Measurements from ENCODE around the gene GRIP1.
A peak's percentile ranks its signal among the peaks of the same experiment; 100 is the strongest.
"Not testable (repeated sequence)": the region's sequence is repeated elsewhere in the genome, so short reads cannot be mapped to it uniquely, and the experiment has no call there.

The GRIP1 gene

GRCh38 chr12:66516133-66516532 is 162.7 kb downstream of the GRIP1 start:
- no peaks in the 10 kb centered on the region for H4K20me1 ChIP-seq
- H3K27me3 ChIP-seq = no peaks in the 10 kb centered on the region
- peak overlapping the region in 2 of 11 experiments; percentile 13 to 54; a peak in 2 of 22 replicates for H3K4me2 ChIP-seq
- H3K9me3 ChIP-seq (replicated peaks in 1 of 11) = no peaks in the 10 kb centered on the region
- H3K4me3 ChIP-seq = no peak overlapping the region
- no peak overlapping the region for H3K9ac ChIP-seq
- H3K4me1 ChIP-seq = peaks cover 0 to 15% (median 0%) of the 10 kb centered on the region in 10 experiments; a peak in 3 of 20 replicates
- H3K36me3 ChIP-seq = no peaks in the 10 kb centered on the region
- no peak for TF ChIP-seq Cebpa-rat (IDR thresholded peaks at IDR 0.05)
- H3K27ac ChIP-seq = peak overlapping the region in 3 of 11 experiments; percentile 16 to 46 (median 19); a peak in 3 of 22 replicates

GRCh38 chr12:66514581-66514980 is 164.3 kb downstream of the GRIP1 start:
- H3K4me2 ChIP-seq = no peak overlapping the region
- no peaks in the 10 kb centered on the region for H3K9me3 ChIP-seq (replicated peaks in 1 of 11)
- TF ChIP-seq Cebpa-rat (IDR thresholded peaks at IDR 0.05) = no peak
- H4K20me1 ChIP-seq = no peaks in the 10 kb centered on the region
- H3K27me3 ChIP-seq = no peaks in the 10 kb centered on the region
- no peak overlapping the region for H3K4me3 ChIP-seq
- no peak overlapping the region for H3K9ac ChIP-seq
- no peak overlapping the region for H3K27ac ChIP-seq
- peaks cover 0 to 15% (median 0%) of the 10 kb centered on the region in 10 experiments; a peak in 3 of 20 replicates for H3K4me1 ChIP-seq
- no peaks in the 10 kb centered on the region for H3K36me3 ChIP-seq

- Histone ChIP-seq H3K36me3 (no peaks in the 10 kb centered on the region), H4K20me1 (no peaks in the 10 kb centered on the region), H3K4me2 (no peak overlapping the region), H3K4me1 (0 out of 20 replicates have a peak, but pooled peaks cover 0 to 2% (median 0%) of the 10 kb centered on the region in 10 experiments), H3K9me3 (replicated peaks in 1 of 11) (peaks cover 4 to 15% (median 11%) of the 10 kb centered on the region in 11 experiments; a peak in 20 of 22 replicates), H3K27me3 (no peaks in the 10 kb centered on the region), H3K4me3 (no peak overlapping the region), H3K9ac (no peak overlapping the region), H3K27ac (no peak overlapping the region)
- TF ChIP-seq Cebpa-rat (IDR thresholded peaks at IDR 0.05) = no peak
Measured at GRCh38 chr12:66508025-66508424, 170.9 kb downstream of the GRIP1 start.

GRCh38 chr12:66503746-66504145 is 175.1 kb downstream of the GRIP1 start:
- Histone ChIP-seq H3K4me1 (0 out of 20 replicates have a peak, but pooled peaks cover 0 to 2% (median 0%) of the 10 kb centered on the region in 10 experiments), H3K36me3 (no peaks in the 10 kb centered on the region), H3K27me3 (no peaks in the 10 kb centered on the region), H3K9me3 (replicated peaks in 1 of 11) (peaks cover 4 to 15% (median 11%) of the 10 kb centered on the region in 11 experiments; a peak in 20 of 22 replicates), H3K4me2 (no peak overlapping the region), H3K4me3 (no peak overlapping the region), H4K20me1 (no peaks in the 10 kb centered on the region), H3K27ac (no peak overlapping the region), H3K9ac (no peak overlapping the region)
- no peak for TF ChIP-seq Cebpa-rat (IDR thresholded peaks at IDR 0.05)

- peaks cover 4 to 15% (median 11%) of the 10 kb centered on the region in 11 experiments; a peak in 20 of 22 replicates for H3K9me3 ChIP-seq (replicated peaks in 1 of 11)
- H3K27me3 ChIP-seq = no peaks in the 10 kb centered on the region
- no peaks in the 10 kb centered on the region for H3K4me1 ChIP-seq
- no peaks in the 10 kb centered on the region for H4K20me1 ChIP-seq
- no peak for TF ChIP-seq Cebpa-rat (IDR thresholded peaks at IDR 0.05)
- H3K27ac ChIP-seq = no peak overlapping the region
- no peak overlapping the region for H3K4me3 ChIP-seq
- no peaks in the 10 kb centered on the region for H3K36me3 ChIP-seq
- H3K9ac ChIP-seq = no peak overlapping the region
- no peak overlapping the region for H3K4me2 ChIP-seq
Measured at GRCh38 chr12:66502911-66503310, 176.0 kb downstream of the GRIP1 start.

- no peak for TF ChIP-seq Cebpa-rat (IDR thresholded peaks at IDR 0.05)
- H3K27me3 ChIP-seq = no peaks in the 10 kb centered on the region
- no peaks in the 10 kb centered on the region for H3K36me3 ChIP-seq
- H3K9ac ChIP-seq = no peak overlapping the region
- no peak overlapping the region for H3K4me3 ChIP-seq
- no peak overlapping the region for H3K4me2 ChIP-seq
- H4K20me1 ChIP-seq = no peaks in the 10 kb centered on the region
- no peaks in the 10 kb centered on the region; a peak in 1 of 20 replicates for H3K4me1 ChIP-seq
- H3K27ac ChIP-seq = no peak overlapping the region
- peaks cover 1 to 9% (median 4%) of the 10 kb centered on the region in 11 experiments; a peak in 20 of 22 replicates for H3K9me3 ChIP-seq (replicated peaks in 1 of 11)
Measured at GRCh38 chr12:66500841-66501240, 178.0 kb downstream of the GRIP1 start.

GRCh38 chr12:66500091-66500490 is 178.8 kb downstream of the GRIP1 start:
- no peak overlapping the region for H3K27ac ChIP-seq
- H3K36me3 ChIP-seq = no peaks in the 10 kb centered on the region

GRCh38 chr12:66499000-66499399 is 179.9 kb downstream of the GRIP1 start:
- H3K4me1 ChIP-seq = no peaks in the 10 kb centered on the region; a peak in 1 of 20 replicates
- no peak overlapping the region for H3K4me3 ChIP-seq
- TF ChIP-seq Cebpa-rat (IDR thresholded peaks at IDR 0.05) = no peak
- H3K36me3 ChIP-seq = no peaks in the 10 kb centered on the region
- no peaks in the 10 kb centered on the region for H4K20me1 ChIP-seq
- H3K4me2 ChIP-seq = no peak overlapping the region
- H3K9me3 ChIP-seq (replicated peaks in 1 of 11) = no peaks in the 10 kb centered on the region
- H3K27me3 ChIP-seq = no peaks in the 10 kb centered on the region
- H3K9ac ChIP-seq = no peak overlapping the region
- H3K27ac ChIP-seq = no peak overlapping the region

More at GRCh38 chr12:66500091-66500490, 178.8 kb downstream of the GRIP1 start:
- TF ChIP-seq Cebpa-rat (IDR thresholded peaks at IDR 0.05) = no peak
- Histone ChIP-seq H3K4me1 (no peaks in the 10 kb centered on the region; a peak in 1 of 20 replicates), H3K9me3 (replicated peaks in 1 of 11) (peaks cover 0 to 1% (median 0%) of the 10 kb centered on the region in 11 experiments; a peak in 3 of 22 replicates), H3K4me3 (no peak overlapping the region), H3K27me3 (no peaks in the 10 kb centered on the region), H4K20me1 (no peaks in the 10 kb centered on the region), H3K9ac (no peak overlapping the region), H3K4me2 (no peak overlapping the region)

- H4K20me1 ChIP-seq; H3K9ac ChIP-seq; H3K4me3 ChIP-seq; H3K4me2 ChIP-seq; H3K9me3 ChIP-seq (replicated peaks in 1 of 11); H3K27me3 ChIP-seq; H3K27ac ChIP-seq; H3K4me1 ChIP-seq; H3K36me3 ChIP-seq: not testable (repeated sequence)
Measured at GRCh38 chr12:66498059-66498458, 180.8 kb downstream of the GRIP1 start.

Data from BLaER1 treated with 17β-estradiol and CSF1 and Interleukin-3, amounts not matched to agents 10 nM and 100 nM (cell line).